ENCODE data around the gene ADARB2. TPM values are rescaled to one million over a fixed set of nuclear protein-coding genes. Genes with fewer than 3 reads are reported as not detected.

ADARB2 gene
- total and polyA plus RNA-seq, 10 of the 15 experiments (the other 5 are each of a cell fraction or from before 2014, with no cell fraction given) = 0.02 to 4.1 (median 0.76) TPM

GRCh38 chr10:1651270-1651966 is 85.9 kb downstream of the ADARB2 start:
- H3K9me3 ChIP-seq (replicated peaks; ENCODE audit: control insufficient read depth, insufficient read depth, low read length) = no peaks in the 10 kb centered on the region
- 46% methylated on average over 20 of the region's 20 CpGs for WGBS (ENCODE audit: insufficient coverage, insufficient replicate concordance, low lambda C conversion rate, missing lambda C conversion rate)
- no peak for TF ChIP-seq KDM1A (IDR thresholded peaks at IDR 0.05; ENCODE audit: borderline replicate concordance)
- no peak for TF ChIP-seq NRF1 (conservative IDR thresholded peaks at IDR 0.05; ENCODE audit: low read depth, low read length)
- TF ChIP-seq NBN (IDR thresholded peaks at IDR 0.05) = no peak
- TF ChIP-seq LARP7 (IDR thresholded peaks at IDR 0.05) = no peak
- no peak for TF ChIP-seq FOXK2 (IDR thresholded peaks at IDR 0.05)
- no peak for TF ChIP-seq CHD4 (IDR thresholded peaks at IDR 0.05)
- TF ChIP-seq YBX1 (IDR thresholded peaks at IDR 0.05) = no peak
- no peak for TF ChIP-seq CHD1 (IDR thresholded peaks at IDR 0.05; ENCODE audit: low read depth, low read length)
- no peak for TF ChIP-seq ZZZ3 (IDR thresholded peaks at IDR 0.05; ENCODE audit: control insufficient read depth, insufficient read length, low read depth)
- TF ChIP-seq NR2C1 (IDR thresholded peaks at IDR 0.05) = no peak
- TF ChIP-seq NR2C2 (IDR thresholded peaks at IDR 0.05; ENCODE audit: borderline replicate concordance, control insufficient read depth, insufficient read length, low read depth) = no peak
- TF ChIP-seq RELA (IDR thresholded peaks at IDR 0.05; ENCODE audit: borderline replicate concordance, partially characterized antibody) = no peak
- TF ChIP-seq SPI1 (IDR thresholded peaks at IDR 0.05; ENCODE audit: borderline replicate concordance, insufficient read depth, low read depth, low read length) = no peak
- TF ChIP-seq POLR2AphosphoS5 (IDR thresholded peaks at IDR 0.05; ENCODE audit: low read length) = no peak
- no peak for TF ChIP-seq ZBED1 (IDR thresholded peaks at IDR 0.05; ENCODE audit: borderline replicate concordance)
- TF ChIP-seq USF1 (IDR thresholded peaks at IDR 0.05; ENCODE audit: borderline replicate concordance, extremely low read length, insufficient read depth, low read depth, low read length) = no peak
- TF ChIP-seq, protein P1, sequence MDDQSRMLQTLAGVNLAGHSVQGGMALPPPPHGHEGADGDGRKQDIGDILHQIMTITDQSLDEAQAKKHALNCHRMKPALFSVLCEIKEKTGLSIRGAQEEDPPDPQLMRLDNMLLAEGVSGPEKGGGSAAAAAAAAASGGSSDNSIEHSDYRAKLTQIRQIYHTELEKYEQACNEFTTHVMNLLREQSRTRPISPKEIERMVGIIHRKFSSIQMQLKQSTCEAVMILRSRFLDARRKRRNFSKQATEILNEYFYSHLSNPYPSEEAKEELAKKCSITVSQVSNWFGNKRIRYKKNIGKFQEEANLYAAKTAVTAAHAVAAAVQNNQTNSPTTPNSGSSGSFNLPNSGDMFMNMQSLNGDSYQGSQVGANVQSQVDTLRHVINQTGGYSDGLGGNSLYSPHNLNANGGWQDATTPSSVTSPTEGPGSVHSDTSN (IDR thresholded peaks at IDR 0.05; ENCODE audit: insufficient replicate concordance, low read depth, low read length) = no peak
- H2AFZ ChIP-seq (ENCODE audit: control insufficient read depth, low read depth, low read length) = no peak overlapping the region
- DNase-seq (ENCODE audit: low read depth, low spot score) (no peak), ATAC-seq (no peak), FAIRE-seq (no peak)
- SMC1A ChIA-PET (ENCODE audit: uncharacterized antibody, unreplicated experiment) = interaction anchor here (1.4 to 1.9 kb wide), 2 partner anchors 14 to 198 kb away, joined by 3 to 5 read pairs; no protein-coding TSS in a partner anchor
- H3K4me1 ChIP-seq (ENCODE audit: control insufficient read depth, insufficient read depth, low read length) = peaks cover 3% of the 10 kb centered on the region
- no peak overlapping the region for H3K9ac ChIP-seq (ENCODE audit: control insufficient read depth, insufficient read depth, low read length)
- no peaks in the 10 kb centered on the region; a peak in 1 of 4 replicates for H3K36me3 ChIP-seq (ENCODE audit: control insufficient read depth in 2 of 2, insufficient read depth in 2 of 2, low read length in 1 of 2)
- CTCF ChIA-PET = interaction anchor here (1.3 to 1.9 kb wide), 2 partner anchors 8 to 10 kb away, joined by 3 to 9 read pairs; no protein-coding TSS in a partner anchor
- no peak overlapping the region for H3K27ac ChIP-seq (ENCODE audit: control insufficient read depth, insufficient read depth)
- in situ Hi-C loops (cut with MboI) (no loop called here), intact Hi-C loops (cut with micrococcal nuclease; ENCODE audit: unreplicated experiment) (no loop called here)
- POLR2A ChIA-PET = interaction anchor here (0.9 kb wide), 1 partner anchor 87 kb away, joined by 6 read pairs; no protein-coding TSS in a partner anchor
- no peaks in the 10 kb centered on the region for H4K20me1 ChIP-seq (ENCODE audit: control insufficient read depth, insufficient read depth)
- no peak overlapping the region for H3K4me2 ChIP-seq (ENCODE audit: control insufficient read depth, insufficient read depth)
- H3K27me3 ChIP-seq (replicated peaks in 1 of 2; ENCODE audit: control insufficient read depth in 2 of 2, insufficient read depth in 2 of 2, low read length in 1 of 2) = no peaks in the 10 kb centered on the region
- no peak overlapping the region for H3K4me3 ChIP-seq
- no TSS peak for BruUV-seq (replicated peaks)
- H3K79me2 ChIP-seq (ENCODE audit: control insufficient read depth, insufficient read depth, low read length) = no peaks in the 10 kb centered on the region
- RAD21 ChIA-PET (ENCODE audit: unreplicated experiment) = no interaction called here

All from GM12878 (cell line).